ENCODE measurements around the gene SPHKAP. TPM values are rescaled to one million over a fixed set of nuclear protein-coding genes. Genes with fewer than 3 reads are reported as not detected.

The SPHKAP gene
- total and polyA plus RNA-seq, 8 donors = 0.18 to 1.8 (median 1.4) TPM; not detected in 1

DNA sequence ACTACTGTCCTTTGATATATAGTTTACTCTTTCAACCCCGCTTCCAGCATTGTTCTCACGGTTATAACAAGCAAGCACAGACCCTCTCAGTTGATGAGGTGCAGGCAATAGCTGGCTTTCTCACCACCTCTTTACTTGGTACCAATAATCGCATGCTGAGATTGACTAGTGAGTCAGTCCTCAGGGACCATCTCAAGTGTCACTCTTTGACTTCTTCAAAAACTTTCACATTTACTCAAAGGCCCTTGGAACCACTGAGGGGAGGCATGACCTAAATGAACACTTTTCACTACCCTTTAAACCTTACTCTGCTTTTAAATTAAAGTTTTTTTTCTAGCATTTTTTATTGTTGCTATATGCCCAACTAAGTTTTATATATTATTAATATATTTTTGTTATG is 208.2 kb downstream of the SPHKAP start:
- no peak overlapping the region for H3K4me3 ChIP-seq
- H3K4me1 ChIP-seq = no peaks in the 10 kb centered on the region
- H3K9me3 ChIP-seq = no peaks in the 10 kb centered on the region
- H3K27ac ChIP-seq = no peak overlapping the region
- no peak for DNase-seq
- H3K27me3 ChIP-seq = no peaks in the 10 kb centered on the region
- no peaks in the 10 kb centered on the region for H3K36me3 ChIP-seq
- no peak for ATAC-seq
- intact Hi-C loops (cut with DNase I) = no loop called here
- TF ChIP-seq, protein P1, sequence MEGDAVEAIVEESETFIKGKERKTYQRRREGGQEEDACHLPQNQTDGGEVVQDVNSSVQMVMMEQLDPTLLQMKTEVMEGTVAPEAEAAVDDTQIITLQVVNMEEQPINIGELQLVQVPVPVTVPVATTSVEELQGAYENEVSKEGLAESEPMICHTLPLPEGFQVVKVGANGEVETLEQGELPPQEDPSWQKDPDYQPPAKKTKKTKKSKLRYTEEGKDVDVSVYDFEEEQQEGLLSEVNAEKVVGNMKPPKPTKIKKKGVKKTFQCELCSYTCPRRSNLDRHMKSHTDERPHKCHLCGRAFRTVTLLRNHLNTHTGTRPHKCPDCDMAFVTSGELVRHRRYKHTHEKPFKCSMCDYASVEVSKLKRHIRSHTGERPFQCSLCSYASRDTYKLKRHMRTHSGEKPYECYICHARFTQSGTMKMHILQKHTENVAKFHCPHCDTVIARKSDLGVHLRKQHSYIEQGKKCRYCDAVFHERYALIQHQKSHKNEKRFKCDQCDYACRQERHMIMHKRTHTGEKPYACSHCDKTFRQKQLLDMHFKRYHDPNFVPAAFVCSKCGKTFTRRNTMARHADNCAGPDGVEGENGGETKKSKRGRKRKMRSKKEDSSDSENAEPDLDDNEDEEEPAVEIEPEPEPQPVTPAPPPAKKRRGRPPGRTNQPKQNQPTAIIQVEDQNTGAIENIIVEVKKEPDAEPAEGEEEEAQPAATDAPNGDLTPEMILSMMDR (IDR thresholded peaks at IDR 0.05) = no peak

DNA sequence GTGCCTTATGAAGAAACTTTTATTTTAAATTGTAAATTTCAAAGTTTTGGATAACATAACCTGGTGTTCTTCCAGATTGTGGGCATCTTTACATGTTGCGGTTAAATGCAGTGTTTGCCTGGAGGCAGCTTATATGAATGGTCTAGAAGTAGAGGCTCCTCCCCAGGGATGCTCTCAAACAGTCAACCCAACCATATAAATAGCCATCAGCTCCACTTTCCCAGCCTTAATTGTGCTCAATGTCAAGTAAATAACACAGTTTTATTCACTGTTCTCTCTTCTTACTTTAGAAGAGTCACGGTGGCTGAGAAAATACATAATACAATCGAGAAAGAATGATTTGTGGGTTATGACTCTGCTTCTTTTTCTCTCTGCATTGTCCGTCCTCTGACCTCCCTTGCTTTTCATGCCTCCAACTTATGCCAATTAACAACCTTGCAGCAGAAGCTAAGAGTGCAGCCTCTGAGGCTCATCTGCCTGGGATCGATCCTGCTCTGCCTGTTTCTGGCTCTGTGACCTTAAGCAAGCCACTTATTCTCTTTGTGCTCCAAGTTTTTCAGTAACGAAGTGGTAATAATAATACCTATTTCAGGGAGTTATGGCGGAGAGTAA is 209.8 kb downstream of the SPHKAP start:
- ATAC-seq (no peak), DNase-seq (no peak)
- TF ChIP-seq, protein P1 (IDR thresholded peaks at IDR 0.05) = no peak
- Histone ChIP-seq H3K36me3 (no peaks in the 10 kb centered on the region), H3K9me3 (no peaks in the 10 kb centered on the region), H3K27ac (no peak overlapping the region), H3K27me3 (no peaks in the 10 kb centered on the region), H3K4me1 (no peaks in the 10 kb centered on the region), H3K4me3 (no peak overlapping the region)
- intact Hi-C loops (cut with DNase I) = no loop called here

DNA sequence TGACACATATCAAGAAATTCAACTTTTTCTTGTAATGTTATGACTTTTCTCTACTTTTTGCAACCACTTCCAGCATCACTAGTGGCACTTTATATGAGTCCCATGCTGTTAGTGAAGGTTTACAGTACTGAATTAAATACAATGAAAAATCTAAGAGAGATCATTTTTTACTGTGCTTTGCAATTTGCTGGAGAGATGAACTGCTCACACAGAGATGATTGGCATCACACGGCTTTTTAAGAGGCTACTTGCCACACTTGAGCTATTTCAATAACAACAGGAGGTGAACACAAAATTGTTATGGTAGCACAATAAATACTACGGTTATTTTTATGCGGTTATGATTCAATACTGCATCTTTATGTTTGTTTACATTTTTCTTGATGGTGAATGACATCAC is 221.2 kb downstream of the SPHKAP start:
- intact Hi-C loops (cut with DNase I) = no loop called here
- Histone ChIP-seq H3K4me1 (no peaks in the 10 kb centered on the region), H3K36me3 (no peaks in the 10 kb centered on the region), H3K27ac (no peak overlapping the region), H3K9me3 (peaks cover 0 to under 1% of the 10 kb centered on the region in 2 donors), H3K4me3 (no peak overlapping the region), H3K27me3 (no peaks in the 10 kb centered on the region)
- DNase-seq (no peak), ATAC-seq (no peak)
- TF ChIP-seq, protein P1 (IDR thresholded peaks at IDR 0.05) = no peak

DNA sequence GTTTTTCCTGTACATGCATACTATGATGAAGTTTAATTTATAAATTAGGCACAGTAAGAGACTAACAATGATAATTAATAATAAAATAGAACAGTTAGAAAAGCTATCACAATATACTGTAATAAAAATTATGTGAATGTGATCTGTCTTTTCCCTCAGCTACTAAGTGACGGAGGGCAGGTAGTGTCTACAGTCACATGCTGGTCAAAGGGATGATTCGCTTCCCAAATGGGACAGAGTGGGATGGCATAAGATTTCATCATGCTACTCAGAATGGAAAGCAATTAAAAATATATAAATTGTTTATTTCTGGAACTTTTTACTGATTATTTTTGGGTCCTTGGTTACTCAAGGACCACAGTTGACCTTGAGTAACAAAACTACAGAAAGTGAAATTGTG is 238.5 kb downstream of the SPHKAP start:
- DNase-seq (no peak), ATAC-seq (no peak)
- Histone ChIP-seq H3K9me3 (peaks cover 0 to 11% of the 10 kb centered on the region in 2 donors), H3K36me3 (no peaks in the 10 kb centered on the region), H3K27ac (no peak overlapping the region), H3K27me3 (no peaks in the 10 kb centered on the region), H3K4me1 (no peaks in the 10 kb centered on the region), H3K4me3 (no peak overlapping the region)
- TF ChIP-seq, protein P1 (IDR thresholded peaks at IDR 0.05) = no peak
- intact Hi-C loops (cut with DNase I) = no loop called here

DNA sequence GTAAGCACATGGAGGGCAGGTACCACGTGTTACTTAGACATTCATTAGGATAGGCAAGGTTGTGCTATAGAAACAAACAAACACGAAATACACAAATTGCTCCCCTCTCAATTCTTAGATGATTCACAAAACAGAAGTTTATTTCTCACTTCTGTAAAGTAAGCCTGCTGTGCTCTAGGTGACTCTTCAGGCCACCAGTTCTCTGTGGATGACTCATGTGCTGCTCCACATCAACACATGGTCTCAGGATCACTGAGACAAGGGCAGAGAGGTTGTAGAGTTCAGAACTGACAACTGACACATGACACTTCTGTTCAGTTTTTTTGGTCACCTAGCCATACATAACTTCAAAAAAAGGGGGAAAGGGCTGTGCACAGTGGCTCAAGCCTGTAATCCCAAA is 239.5 kb downstream of the SPHKAP start:
- no peak for DNase-seq
- no peaks in the 10 kb centered on the region for H3K27me3 ChIP-seq
- H3K4me1 ChIP-seq = no peaks in the 10 kb centered on the region
- intact Hi-C loops (cut with DNase I) = no loop called here
- no peak overlapping the region for H3K27ac ChIP-seq
- no peak for ATAC-seq
- no peak overlapping the region for H3K4me3 ChIP-seq
- no peaks in the 10 kb centered on the region for H3K36me3 ChIP-seq
- H3K9me3 ChIP-seq = peaks cover 0 to 11% of the 10 kb centered on the region in 2 donors
- TF ChIP-seq, protein P1 (IDR thresholded peaks at IDR 0.05) = no peak

All from left lung (tissue), 10 donors.